CD4-positive, alpha-beta T cell (primary cell): ENCODE results near the gene CSTB. TPM values are rescaled to one million over a fixed set of nuclear protein-coding genes. Genes with fewer than 3 reads are reported as not detected.

Experiments
- ATAC-seq: fragments of 200-7000 bp; cut with Tn5 transposase; one replicate; pipeline ENCODE4 v1.10.0; 2022; ENCODE audit warnings: mild to moderate bottlenecking; ENCODE audit not compliant: poor library complexity
- CTCF ChIA-PET: fragments of 350-600 bp; sonication (Branson Sonifier 250); formaldehyde crosslinking; loops from one replicate; lab custom pipeline; 2021; ENCODE audit warnings: antibody characterized with exemption, inconsistent platforms; lab: Charles Lee
- POLR2A ChIA-PET: fragments of 350-600 bp; sonication (Branson Sonifier 250); formaldehyde crosslinking; loops from one replicate; lab custom pipeline; 2021; ENCODE audit warnings: antibody characterized with exemption, inconsistent platforms; lab: Charles Lee
- DNase-seq, 14 experiments: peaks; one replicate each; pipeline ENCODE4 v3.0.0-alpha.2; 2013 to 2020; ENCODE audit warnings: mixed read lengths in 2 of 14
- H3K27ac ChIP-seq, 2 donors: one replicate each; pipeline versions ENCODE4 v1.5.1 to v1.7.0; 2013; ENCODE audit warnings: low read length in 2 of 2, low read depth in 1 of 2, mild to moderate bottlenecking in 1 of 2
- H3K27me3 ChIP-seq, 2 experiments: 1 replicate in 1 of 2; 2 replicates in 1 of 2; pipeline versions ENCODE4 v1.6.1 to v1.7.0; 2013; ENCODE audit warnings: low read length in 2 of 2, control low read depth in 1 of 2, mild to moderate bottlenecking in 1 of 2, moderate library complexity in 1 of 2; ENCODE audit not compliant: insufficient read depth in 2 of 2, control insufficient read depth in 1 of 2
- H3K36me3 ChIP-seq: one replicate; pipeline ENCODE4 v1.6.1; 2013; ENCODE audit warnings: low read length, control low read depth; ENCODE audit not compliant: insufficient read depth
- H3K4me1 ChIP-seq: one replicate; pipeline ENCODE4 v1.6.1; 2013; ENCODE audit warnings: low read length, control low read depth; ENCODE audit not compliant: insufficient read depth
- H3K4me3 ChIP-seq: one replicate; pipeline ENCODE4 v1.5.1; 2013; ENCODE audit warnings: mild to moderate bottlenecking, low read length, moderate library complexity
- H3K9me3 ChIP-seq, 2 experiments: 1 replicate in 1 of 2; 2 replicates in 1 of 2; pipeline versions ENCODE4 v1.6.1 to v1.7.0; 2013; ENCODE audit warnings: low read length in 2 of 2, mild to moderate bottlenecking in 2 of 2, control low read depth in 1 of 2, moderate library complexity in 1 of 2; ENCODE audit not compliant: control insufficient read depth in 1 of 2, insufficient read depth in 1 of 2
- H3K27ac Mint-ChIP-seq: one replicate; pipeline ENCODE4 v1.8.0; 2020; ENCODE audit warnings: mixed read lengths
- H3K27me3 Mint-ChIP-seq: one replicate; pipeline ENCODE4 v1.8.0; 2021; ENCODE audit warnings: mixed read lengths
- H3K36me3 Mint-ChIP-seq: one replicate; pipeline ENCODE4 v1.8.0; 2021; ENCODE audit warnings: low read depth, mixed read lengths
- H3K4me1 Mint-ChIP-seq: one replicate; pipeline ENCODE4 v1.8.0; 2021; ENCODE audit warnings: low read depth, mixed read lengths
- H3K4me3 Mint-ChIP-seq: one replicate; pipeline ENCODE4 v1.8.0; 2020; ENCODE audit warnings: mild to moderate bottlenecking, mixed read lengths
- H3K9me3 Mint-ChIP-seq: one replicate; pipeline ENCODE4 v1.8.0; 2020; ENCODE audit warnings: mixed read lengths
- CTCF ChIP-seq: fragments of 200-600 bp; IDR thresholded peaks from one replicate; pipeline ENCODE4 v1.8.0; 2022; ENCODE audit warnings: antibody characterized with exemption, mild to moderate bottlenecking
- intact Hi-C, 2 experiments: fragments of 100-400 bp; cut with DNase I in 1 of 2; cut with micrococcal nuclease in 1 of 2; formaldehyde crosslinking; loops; one replicate each; pipeline versions ENCODE4 v1.15.1 to v1.9.0; 2023 to 2025; cut with DNase I, micrococcal nuclease
- total RNA-seq, 174 experiments: library from RNA in 2 of 174; stranded (reverse) in 2 of 174; gene quantifications; one replicate each; pipeline ENCODE4 v1.2.3 and lab custom pipeline; 2021 to 2026

CSTB gene
- total RNA-seq, 2 experiments from 2014 or later = 13.4 to 14.5 TPM

GRCh38 chr21:43767498-43767983, 8.6 kb downstream of the CSTB start:
- Mint-ChIP-seq H3K4me1 (no peaks in the 10 kb centered on the region), H3K27ac (no peak overlapping the region), H3K4me3 (no peak overlapping the region), H3K36me3 (peaks cover 10% of the 10 kb centered on the region), H3K27me3 (no peaks in the 10 kb centered on the region), H3K9me3 (no peaks in the 10 kb centered on the region)
- Histone ChIP-seq H3K27me3 (no peaks in the 10 kb centered on the region), H3K4me3 (no peak overlapping the region), H3K9me3 (peaks cover 0 to 5% of the 10 kb centered on the region in 2 experiments), H3K4me1 (no peaks in the 10 kb centered on the region), H3K27ac (no peak overlapping the region), H3K36me3 (peaks cover 2% of the 10 kb centered on the region)
- intact Hi-C loops = no loop called here
- ChIA-PET POLR2A (no interaction called here), CTCF (no interaction called here)
- DNase-seq = no peak
- no peak for ATAC-seq
- TF ChIP-seq CTCF = no peak

DNA sequence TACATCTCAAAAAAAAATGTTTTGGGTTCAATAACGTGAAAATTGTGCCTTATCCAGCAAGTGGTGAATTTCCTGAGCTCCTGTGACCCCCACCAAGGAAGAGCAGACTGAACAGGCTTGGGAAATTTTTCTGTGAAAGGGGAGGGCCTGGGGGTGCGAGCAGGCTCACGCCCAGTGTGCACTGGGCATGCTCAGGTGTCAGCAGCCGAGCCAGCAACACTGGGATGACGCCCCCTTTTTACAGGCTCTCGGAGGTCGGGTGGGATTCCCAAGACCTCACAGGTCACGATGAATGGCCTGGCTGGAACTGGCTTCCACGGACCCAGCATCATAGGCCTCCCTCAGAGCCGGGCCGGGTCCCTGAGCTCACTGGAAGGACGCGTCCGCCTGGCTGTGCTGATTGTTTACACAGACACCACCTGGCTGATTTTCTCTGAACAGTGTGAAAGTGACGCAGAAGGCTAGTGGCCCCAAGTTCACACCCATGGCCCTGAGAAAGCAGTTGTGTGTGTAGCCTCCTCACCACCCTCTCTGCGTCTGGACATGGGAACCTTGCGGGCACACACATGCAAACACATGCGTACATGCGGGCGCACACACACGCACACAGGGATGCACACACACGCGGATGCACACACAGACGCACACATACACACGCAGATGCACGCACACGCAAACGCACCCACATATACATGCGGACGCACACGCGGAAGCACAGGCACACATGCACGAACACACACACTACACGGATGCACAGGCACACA, 9.2 kb downstream of the CSTB start:
- no peak for TF ChIP-seq CTCF
- intact Hi-C loops = no loop called here
- H3K4me3 Mint-ChIP-seq = no peak overlapping the region
- ChIA-PET POLR2A (interaction anchor here (0.9 kb wide), 1 partner anchor 53 kb away, joined by 3 read pairs; no protein-coding TSS in a partner anchor), CTCF (no interaction called here)
- Histone ChIP-seq H3K36me3 (no peaks in the 10 kb centered on the region), H3K27me3 (no peaks in the 10 kb centered on the region), H3K9me3 (peaks cover 0 to 11% of the 10 kb centered on the region in 2 experiments), H3K4me1 (no peaks in the 10 kb centered on the region), H3K4me3 (no peak overlapping the region), H3K27ac (no peak overlapping the region)
- no peaks in the 10 kb centered on the region for H3K27me3 Mint-ChIP-seq
- H3K4me1 Mint-ChIP-seq = no peaks in the 10 kb centered on the region
- no peaks in the 10 kb centered on the region for H3K9me3 Mint-ChIP-seq
- DNase-seq (no peak), ATAC-seq (no peak)
- H3K27ac Mint-ChIP-seq = no peak overlapping the region
- H3K36me3 Mint-ChIP-seq = peaks cover 10% of the 10 kb centered on the region

DNA sequence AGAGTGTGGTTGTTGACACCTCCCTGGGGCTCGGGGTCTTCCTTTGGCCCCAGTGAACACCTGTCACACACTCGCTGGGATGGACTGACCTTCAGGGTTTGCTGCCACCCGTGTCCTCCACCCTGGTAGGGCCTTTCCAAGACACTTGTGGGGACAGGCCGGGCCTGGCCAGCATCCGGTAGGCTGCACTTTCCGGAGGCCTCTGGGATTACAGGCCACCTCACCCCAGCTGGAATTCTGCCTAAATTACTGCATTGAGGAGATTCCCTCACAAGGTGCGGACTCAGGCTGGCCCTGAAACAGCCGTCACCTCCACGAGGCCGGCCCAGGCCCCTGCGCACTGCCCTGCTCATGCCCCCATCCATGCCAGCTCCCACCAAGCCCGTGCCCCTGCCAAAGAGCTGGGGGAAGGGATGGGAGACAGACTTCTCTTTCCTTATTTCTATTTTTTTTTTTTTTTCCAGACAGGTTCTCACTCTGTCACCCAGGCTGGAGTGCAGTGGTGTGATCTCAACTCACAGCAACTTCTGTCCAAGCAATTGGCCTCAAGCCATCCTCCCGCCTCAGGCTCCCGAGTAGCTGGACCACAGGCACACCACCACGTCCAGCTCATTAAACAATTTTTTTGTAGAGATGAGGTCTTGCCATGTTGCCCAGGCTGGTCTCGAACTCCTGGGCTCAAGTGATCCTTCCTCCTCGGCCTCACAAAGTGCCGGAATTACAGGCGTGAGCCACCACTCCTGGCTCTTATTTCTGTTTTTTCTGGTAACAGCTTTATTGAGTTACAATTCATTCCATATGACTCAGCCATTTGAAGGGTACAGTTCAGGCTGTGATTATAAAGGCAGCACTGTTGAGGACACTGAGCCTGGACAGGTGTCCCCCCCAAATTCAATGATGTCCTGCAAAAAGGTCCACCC, 11.3 kb downstream of the CSTB start:
- ChIA-PET POLR2A (no interaction called here), CTCF (no interaction called here)
- Histone ChIP-seq H3K27ac (no peak overlapping the region), H3K4me3 (no peak overlapping the region), H3K9me3 (peaks cover 0 to 12% of the 10 kb centered on the region in 2 experiments), H3K4me1 (no peaks in the 10 kb centered on the region), H3K36me3 (no peaks in the 10 kb centered on the region), H3K27me3 (no peaks in the 10 kb centered on the region)
- no peak for TF ChIP-seq CTCF
- no peaks in the 10 kb centered on the region for H3K9me3 Mint-ChIP-seq
- H3K4me3 Mint-ChIP-seq = no peak overlapping the region
- H3K36me3 Mint-ChIP-seq = peaks cover 4% of the 10 kb centered on the region
- DNase-seq = no peak
- intact Hi-C loops = no loop called here
- H3K27me3 Mint-ChIP-seq = no peaks in the 10 kb centered on the region
- no peak for ATAC-seq
- no peaks in the 10 kb centered on the region for H3K4me1 Mint-ChIP-seq
- no peak overlapping the region for H3K27ac Mint-ChIP-seq
